Ureter (tissue), 1 donor: ENCODE data around the gene SOX14. TPM values are rescaled to one million over a fixed set of nuclear protein-coding genes. Genes with fewer than 3 reads are reported as not detected.

Experiments used
- DNase-seq: peaks from one replicate; pipeline ENCODE4 v3.0.0-alpha.2; 2020; ENCODE audit warnings: low spot score
- total RNA-seq: library from RNA; stranded (reverse); gene quantifications from one replicate; pipeline ENCODE4 v1.2.4, GENCODE V29; 2023
- donor health status: DM: yes; HTN: yes; CAD: no.

Gene SOX14
- total RNA-seq, 1 donor from 2014 or later, result not detected

DNA sequence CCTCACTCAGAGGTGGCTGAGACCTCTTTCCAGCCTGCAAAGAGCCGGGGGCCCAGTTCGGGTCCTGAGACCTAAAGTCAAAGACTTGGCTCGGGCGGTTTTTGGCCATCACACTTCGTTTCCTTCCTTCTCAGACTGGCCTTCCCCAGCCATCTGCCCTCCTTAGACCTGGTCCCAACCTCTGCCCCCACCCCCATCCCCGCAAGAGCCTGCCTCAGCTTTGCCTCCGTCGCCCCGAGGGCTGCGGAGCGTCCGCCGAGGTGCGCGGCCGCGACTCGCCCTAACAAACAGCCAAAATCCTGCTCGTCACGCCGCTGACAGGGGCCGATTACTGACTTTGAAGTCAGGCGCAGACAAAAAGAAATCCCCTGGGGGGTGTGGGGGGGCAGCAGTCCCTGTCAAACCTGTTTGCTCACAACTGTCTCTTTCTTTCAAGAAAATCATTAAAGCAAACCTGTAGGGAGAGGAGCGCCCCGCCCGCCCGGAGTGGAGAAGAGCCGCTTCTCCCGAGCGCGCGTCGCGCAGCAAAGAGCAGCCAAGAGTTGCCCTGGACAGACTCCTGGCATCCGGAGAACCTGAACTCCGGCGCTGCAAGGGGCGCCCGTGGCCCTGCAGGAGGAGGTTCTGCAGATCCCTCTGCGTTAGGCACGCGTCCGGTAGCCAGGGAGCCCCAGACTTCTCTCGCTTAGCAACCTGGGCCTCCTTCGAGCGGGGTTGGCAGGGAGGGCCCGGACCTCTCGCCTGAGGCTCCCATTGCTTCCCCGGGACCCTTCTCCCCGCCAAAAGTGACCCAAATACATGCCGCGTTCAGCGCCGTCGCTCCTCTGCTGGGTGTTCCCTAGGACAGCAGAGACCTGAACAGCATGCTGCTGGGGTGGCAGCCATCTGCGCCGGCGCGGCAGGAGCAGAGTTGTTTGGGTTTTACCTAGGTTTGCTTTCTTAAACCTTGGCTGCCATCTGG is 4.5 kb downstream of the SOX14 start:
- no peak for DNase-seq

DNA sequence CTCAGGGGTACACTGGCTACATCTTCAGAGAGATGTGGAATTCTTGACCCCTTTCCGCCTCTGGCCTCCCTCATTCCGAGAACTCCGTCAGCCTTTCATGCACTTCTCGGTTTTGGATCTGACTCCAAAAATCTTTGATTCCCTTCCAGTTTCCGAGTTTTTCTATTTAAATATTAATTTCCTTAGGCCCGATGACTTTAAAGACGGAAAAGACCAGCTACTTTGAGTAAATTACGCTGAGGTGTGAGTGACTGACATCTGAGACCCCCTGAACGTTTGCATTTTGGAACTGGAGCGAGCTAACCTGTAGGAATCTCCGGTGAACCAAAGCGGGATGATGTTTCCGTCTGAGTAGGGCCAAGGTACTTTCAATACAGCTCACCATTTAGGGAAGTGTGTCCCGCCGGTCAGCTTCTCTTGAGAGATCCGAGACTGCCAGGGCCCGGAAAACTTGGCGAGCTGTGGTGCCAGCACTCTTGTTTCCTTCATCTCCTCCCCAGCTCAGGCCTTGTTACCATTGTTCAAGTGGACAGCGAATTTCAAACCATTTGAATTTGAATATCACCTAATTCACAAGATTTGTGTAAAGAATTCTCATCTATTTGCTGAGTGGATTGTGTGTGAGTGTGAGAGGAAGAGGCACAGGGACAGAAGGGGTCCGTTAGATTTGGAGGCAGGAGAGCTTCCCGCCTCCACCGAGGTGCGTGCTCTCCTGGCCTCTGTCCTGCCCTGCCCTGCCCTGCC is 5.4 kb downstream of the SOX14 start:
- no peak for DNase-seq

DNA sequence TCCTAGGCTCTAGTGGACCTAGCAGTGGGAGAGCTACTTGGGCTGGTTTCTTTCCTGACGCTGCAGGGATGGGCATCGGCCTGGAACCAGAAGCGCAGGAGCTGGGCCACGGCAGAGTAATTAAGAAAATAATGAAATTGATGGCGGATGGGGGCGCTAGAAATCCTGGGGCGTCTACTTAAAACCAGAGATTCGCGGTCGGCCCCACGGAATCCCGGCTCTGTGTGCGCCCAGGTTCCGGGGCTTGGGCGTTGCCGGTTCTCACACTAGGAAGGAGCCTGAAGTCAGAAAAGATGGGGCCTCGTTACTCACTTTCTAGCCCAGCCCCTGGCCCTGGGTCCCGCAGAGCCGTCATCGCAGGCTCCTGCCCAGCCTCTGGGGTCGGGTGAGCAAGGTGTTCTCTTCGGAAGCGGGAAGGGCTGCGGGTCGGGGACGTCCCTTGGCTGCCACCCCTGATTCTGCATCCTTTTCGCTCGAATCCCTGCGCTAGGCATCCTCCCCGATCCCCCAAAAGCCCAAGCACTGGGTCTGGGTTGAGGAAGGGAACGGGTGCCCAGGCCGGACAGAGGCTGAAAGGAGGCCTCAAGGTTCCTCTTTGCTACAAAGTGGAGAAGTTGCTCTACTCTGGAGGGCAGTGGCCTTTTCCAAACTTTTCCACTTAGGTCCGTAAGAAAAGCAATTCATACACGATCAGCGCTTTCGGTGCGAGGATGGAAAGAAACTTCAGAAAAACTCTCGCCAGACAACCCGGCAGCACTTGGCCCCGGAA is 6.1 kb downstream of the SOX14 start:
- no peak for DNase-seq

DNA sequence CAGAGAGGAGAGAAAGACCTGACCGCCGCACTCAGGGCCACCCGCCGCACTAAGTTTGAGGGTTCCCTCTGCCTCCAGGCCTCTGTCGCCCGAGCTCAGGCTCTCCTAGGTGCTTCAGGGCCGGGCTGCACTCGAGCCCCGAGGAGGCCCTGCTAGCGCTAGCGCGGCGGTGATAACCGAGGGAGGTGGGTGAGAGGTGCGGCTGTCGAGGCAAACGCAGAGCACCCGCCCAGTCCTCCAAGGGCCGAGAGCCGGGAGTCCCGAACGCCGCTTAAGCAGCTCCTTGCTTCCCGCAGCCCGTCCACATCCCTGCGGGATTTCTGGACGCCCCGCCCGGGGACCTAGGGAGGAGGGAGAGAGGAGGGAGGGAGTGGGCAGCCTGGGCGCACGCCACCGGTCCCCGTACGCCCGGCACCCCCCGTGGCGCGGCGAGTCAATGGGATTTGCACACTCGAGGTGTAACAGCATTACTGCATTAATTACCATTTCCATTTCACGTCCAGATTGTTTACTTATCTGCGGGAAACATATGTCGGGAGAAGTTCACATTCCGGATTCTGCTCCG is 6.8 kb downstream of the SOX14 start:
- no peak for DNase-seq

DNA sequence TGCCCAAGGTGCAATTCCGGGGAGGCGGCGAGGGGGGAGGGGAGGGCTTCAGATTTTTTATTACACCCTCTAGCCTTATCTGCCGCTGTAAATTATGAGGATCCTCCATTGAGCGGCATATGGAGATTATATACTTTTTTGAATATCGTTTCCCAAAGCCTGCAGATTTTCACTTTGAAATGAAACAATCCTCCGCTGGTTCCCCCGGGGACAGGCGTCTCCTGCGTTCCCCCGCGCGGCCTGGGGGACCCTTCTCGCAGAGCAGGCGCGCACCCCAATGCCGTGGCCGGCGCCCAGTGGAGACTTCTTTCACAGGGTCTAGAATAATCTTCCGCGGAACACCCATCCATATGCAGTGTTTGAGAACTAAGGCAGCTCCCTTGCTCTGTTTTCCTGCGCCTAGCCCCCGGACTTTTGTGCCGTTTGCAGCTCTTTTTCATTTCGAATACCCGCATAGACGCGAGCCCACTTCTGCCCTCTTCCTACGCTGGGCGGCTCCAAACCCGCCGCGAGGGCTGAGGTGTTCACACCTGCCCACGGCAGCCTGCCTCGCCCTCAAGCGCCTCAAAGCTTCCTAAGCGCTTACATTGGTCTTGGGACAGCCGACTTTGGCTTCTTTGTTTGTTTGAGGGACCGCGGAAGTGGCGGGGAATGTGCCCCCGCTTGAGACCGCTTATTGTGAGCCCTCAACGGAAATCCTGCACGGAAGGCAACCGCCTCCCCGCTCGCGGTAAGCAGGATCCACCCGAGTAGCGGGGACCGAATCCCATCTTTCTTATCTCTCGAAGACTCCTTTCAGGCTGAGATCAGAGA is 7.5 kb downstream of the SOX14 start:
- DNase-seq, result no peak

DNA sequence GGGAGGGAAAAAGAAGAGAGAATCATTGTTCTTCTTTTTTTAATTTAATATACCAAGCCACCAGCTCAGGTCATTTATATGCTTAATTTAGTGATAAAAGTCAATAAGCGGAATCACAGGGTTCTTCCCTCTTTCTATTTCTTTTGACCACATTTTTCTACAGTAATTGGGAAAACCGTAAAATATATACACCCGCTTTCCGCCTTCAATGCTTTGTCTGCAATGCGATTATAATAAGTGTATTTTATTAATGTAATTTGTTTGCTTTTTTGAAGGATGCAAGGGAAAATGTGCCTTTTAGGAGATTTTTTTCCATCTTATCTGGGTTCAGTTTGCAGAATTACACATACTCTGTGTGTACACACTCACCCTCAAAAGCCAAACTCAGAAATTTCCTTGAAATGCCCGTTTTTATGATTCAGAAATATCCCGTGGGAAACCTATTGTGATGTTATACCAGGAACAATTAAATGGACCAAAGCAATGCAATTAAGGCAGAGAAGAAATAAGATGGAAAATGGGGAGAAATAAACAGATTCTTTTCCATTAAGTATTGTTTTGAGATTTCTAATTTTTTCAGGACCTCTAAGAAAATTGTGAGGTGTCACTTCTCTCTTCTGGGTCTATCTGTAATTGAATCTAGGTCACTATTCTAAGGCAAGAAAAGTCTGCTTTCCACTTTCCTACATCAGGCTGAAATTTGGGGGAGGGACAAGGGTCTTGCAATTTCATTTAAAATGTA is 8.3 kb downstream of the SOX14 start:
- no peak for DNase-seq

DNA sequence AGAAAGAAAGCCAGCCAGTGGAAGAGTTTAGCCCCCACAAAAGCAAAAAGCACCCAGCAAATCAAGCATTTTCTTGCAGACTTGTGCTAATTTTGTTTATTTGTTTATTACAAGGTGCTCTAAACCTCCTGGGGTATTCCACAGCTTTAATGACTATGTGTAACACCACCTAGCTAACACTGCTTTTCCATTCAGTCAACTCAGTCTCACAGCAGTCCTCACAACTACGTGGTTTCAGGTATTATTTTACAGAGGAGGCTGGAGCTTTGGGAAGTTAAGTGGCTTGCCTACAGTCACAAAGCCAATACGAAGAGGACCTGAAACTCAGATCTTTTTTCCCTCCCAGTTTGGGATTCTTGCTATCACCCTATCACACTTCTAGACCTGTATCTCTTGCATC is 14.8 kb downstream of the SOX14 start:
- DNase-seq, result no peak

DNA sequence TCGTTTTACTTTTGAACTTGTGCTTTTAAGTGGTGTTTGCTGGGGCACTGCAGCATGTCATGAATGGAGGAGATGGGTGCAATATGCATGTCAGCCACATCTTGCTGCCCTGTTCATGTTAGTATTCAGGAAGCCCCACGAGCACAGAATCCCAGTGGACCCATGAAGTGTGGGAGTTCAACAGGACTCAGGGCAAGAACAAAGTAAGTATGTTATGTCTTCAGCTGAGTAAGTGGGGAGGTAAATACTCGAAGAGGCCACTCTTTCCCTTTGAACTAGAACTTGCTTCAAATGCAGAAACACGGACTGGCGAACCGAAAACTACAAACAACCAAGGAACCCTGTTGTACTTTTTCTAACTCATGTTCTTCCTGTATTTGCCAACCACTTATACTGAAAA is 23.4 kb downstream of the SOX14 start:
- no peak for DNase-seq

DNA sequence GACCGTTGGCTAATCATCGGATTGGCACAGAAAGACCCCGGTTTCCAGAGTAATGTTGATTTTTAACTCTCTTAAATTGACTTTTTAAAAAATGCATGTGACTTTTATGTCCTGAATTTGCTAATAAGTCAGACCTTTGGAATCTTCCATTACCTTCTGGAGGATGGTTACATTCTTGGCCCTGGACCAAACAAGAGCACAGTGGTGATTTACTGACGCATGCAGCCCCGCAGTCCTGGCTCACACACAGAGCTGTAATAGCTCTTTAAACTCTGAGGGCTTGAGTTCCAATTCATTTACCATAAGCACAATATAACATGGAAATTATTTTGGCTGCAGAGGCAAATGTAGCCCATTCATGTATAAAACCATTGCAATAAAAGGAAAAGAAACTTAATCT is 25.1 kb downstream of the SOX14 start:
- no peak for DNase-seq

DNA sequence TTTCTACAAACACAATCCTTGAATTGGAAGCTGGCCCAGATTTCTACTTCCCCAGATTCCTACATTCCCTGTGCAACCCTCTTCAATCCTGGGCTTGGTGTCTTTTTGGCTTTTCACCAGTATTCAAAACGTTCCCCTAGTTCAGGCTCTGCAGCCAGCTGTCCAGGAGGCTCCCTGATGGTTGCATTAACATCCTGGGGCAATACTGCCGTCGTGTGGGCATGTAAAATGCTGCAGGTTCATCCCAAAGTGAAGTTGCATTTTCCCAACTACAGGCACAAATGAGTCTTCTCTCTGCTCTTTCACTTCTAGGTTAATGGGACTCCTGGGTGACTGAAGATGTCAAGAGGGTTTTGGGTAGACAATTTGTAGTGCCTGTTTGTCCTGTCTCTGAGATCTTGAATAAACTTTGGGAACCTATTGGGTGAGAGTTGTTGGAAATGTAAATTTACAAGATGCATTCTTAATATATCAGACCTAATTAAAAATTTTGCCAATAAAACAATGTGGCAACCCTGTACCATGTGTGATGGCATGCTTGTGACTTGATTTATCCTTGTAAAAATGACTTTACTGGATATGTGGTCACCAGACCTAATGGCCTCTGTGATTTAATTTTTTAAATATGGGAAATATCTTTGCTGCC is 28.6 kb downstream of the SOX14 start:
- DNase-seq, result no peak

DNA sequence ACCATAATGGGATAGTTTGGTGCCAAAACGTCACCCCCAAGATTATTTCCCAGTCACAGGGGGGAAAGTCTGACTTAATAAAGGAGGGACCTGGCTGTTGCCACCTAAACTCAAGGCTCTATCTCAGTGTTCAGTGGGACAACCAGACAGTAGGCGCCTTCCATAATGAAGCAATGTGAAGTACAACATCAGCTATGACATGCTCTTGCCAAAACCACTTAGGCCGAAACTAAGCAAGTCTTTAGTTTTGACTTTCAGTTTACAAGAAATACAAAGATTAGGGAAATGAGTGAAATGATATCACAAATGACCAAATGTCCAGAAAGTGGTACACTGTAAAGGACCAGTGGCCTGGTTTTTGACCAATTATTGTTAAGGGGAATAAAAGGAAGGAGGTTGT is 32.9 kb downstream of the SOX14 start:
- DNase-seq, result no peak

DNA sequence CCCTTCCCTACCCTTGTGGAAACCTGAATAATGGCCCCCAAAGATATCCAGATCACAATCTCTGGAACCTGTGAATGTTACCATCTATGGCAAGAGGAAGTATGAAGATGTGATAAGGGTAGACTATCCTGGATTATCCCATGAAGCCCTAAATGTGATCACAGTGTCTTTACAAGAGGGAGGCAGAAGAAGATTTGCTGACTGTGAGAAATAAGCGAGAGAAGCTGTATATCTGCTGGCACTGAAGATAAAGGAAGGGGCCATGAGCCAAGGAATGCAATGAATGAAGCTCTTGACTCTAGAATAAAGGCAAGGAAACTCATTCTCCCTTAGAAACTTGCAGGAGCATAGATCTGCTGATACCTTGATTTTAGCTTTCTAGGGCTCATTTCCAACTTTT is 39.1 kb downstream of the SOX14 start:
- DNase-seq, result no peak

DNA sequence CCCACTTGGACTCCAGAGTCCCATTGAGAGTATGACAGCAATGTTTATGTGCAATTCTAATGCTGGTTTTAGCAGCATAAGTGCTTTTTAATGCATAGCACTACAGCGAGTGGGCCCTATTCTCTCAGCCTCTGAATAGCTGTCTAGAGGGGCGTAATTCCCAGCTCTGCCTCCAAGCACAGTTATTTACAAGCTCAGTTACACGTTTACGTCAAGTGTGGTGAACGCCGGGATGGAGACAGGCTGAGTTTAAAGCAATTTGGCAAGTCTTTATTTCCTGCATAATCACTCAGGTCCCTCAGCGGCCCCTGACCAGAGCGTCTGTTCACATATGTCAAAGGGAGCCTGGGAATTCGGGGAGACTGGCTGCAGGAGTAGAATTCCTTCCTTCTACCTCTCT is 43.9 kb downstream of the SOX14 start:
- DNase-seq, result no peak

DNA sequence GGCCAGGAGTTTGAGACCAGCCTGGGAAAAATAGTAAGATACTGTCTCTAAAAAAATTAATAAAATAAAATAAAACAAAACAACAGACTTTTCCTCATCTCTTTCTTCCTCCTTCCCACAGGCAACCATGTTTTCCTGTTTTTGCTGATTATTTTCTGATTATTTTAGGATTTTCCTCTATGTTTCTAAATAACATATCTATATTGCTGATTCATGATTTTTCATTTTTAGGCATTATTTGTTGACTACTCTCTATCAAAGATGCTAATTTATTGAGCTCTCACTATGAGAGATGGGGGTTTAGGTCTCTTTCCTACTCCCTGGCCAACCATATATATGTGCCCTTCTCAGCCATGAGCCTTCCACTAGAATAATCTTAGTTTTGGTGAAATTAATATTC is 45.4 kb downstream of the SOX14 start:
- no peak for DNase-seq

DNA sequence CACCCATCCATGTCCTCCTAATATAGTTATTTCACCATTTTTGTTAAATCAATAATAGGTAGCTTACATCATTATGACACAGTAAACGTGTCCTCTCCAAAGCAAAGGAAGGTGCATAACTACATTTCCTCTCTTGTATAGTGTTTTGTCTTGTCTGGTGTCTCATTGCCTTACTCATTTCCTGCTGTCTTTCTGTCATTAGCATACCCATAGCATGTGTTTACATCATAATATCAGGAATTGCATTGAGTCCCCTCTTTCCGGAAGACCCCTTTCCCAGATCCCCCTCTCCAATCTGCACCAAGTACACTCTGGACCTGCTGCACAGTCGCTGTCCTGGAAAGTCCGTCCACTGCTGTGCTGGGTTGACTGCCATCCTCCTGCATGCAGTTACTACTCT is 47.9 kb downstream of the SOX14 start:
- DNase-seq, result no peak

DNA sequence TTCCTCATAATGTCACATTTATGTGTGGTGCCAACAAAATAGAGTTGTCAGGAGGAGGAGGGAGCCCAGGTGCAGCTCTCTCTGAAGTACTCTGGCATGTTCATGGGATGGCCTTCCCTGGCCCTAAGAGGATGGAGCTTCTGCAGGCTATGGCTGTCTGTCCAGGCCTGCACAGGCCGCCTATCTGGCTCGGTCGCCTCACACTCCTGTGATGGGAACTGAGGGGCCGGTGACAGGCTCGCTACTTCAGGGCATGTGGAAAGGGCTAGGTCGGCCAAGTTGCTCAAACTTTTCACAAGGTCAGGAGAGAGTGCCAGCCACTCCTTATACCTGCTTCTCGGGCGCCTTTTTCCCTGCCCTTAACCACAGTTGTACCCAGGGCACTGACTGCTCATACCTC is 51.1 kb downstream of the SOX14 start:
- no peak for DNase-seq
